Measurements from ENCODE around the gene DEAF1. TPM values are rescaled to one million over a fixed set of nuclear protein-coding genes. Genes with fewer than 3 reads are reported as not detected.

DEAF1 gene
- total and polyA plus RNA-seq, 3 experiments from 2014 or later = 36.3 to 54.6 (median 52.1) TPM

GRCh38 chr11:680476-680875 is 14.5 kb downstream of the DEAF1 start:
- CTCF ChIA-PET = no interaction called here
- H3K27ac ChIP-seq (ENCODE audit: low read depth, low read length) = no peak overlapping the region
- peak overlapping the region in 1 of 8 donors; percentile 60 for H3K27ac Mint-ChIP-seq
- peaks cover 0 to 13% (median 0%) of the 10 kb centered on the region in 3 donors for H3K4me1 Mint-ChIP-seq
- no peaks in the 10 kb centered on the region for H3K9me3 ChIP-seq (ENCODE audit: low read length)
- POLR2A ChIA-PET = no interaction called here
- H3K4me1 ChIP-seq (ENCODE audit: insufficient read depth, low read length) = no peaks in the 10 kb centered on the region
- no peak for DNase-seq
- H3K27me3 ChIP-seq (ENCODE audit: insufficient read depth, low read length, poor library complexity, severe bottlenecking) = no peaks in the 10 kb centered on the region
- H3K27me3 Mint-ChIP-seq = no peaks in the 10 kb centered on the region
- H3K9me3 Mint-ChIP-seq = no peaks in the 10 kb centered on the region
- H3K36me3 ChIP-seq (ENCODE audit: insufficient read depth, low read length) = peaks cover 29% of the 10 kb centered on the region
- no peak overlapping the region for H3K4me3 ChIP-seq (ENCODE audit: low read length)
- peaks cover 14 to 76% (median 22%) of the 10 kb centered on the region in 3 donors for H3K36me3 Mint-ChIP-seq
- H3K4me3 Mint-ChIP-seq = no peak overlapping the region

GRCh38 chr11:679271-680207 is 15.5 kb downstream of the DEAF1 start:
- POLR2A ChIA-PET = no interaction called here
- Mint-ChIP-seq H3K9me3 (no peaks in the 10 kb centered on the region), H3K27ac (no peak overlapping the region)

GRCh38 chr11:678297-678696 is 16.7 kb downstream of the DEAF1 start:
- no peak overlapping the region for H3K4me3 Mint-ChIP-seq
- ChIA-PET POLR2A (no interaction called here), CTCF (no interaction called here)
- H3K27me3 Mint-ChIP-seq = no peaks in the 10 kb centered on the region
- no peaks in the 10 kb centered on the region for H3K9me3 ChIP-seq (ENCODE audit: low read length)
- H3K4me1 Mint-ChIP-seq = peaks cover 0 to 13% (median 0%) of the 10 kb centered on the region in 3 donors
- H3K9me3 Mint-ChIP-seq = no peaks in the 10 kb centered on the region
- no peak overlapping the region for H3K27ac Mint-ChIP-seq
- no peak overlapping the region for H3K27ac ChIP-seq (ENCODE audit: low read depth, low read length)
- H3K4me3 ChIP-seq (ENCODE audit: low read length) = no peak overlapping the region
- H3K27me3 ChIP-seq (ENCODE audit: insufficient read depth, low read length, poor library complexity, severe bottlenecking) = no peaks in the 10 kb centered on the region
- DNase-seq = no peak
- peaks cover 3 to 78% (median 13%) of the 10 kb centered on the region in 3 donors for H3K36me3 Mint-ChIP-seq
- H3K4me1 ChIP-seq (ENCODE audit: insufficient read depth, low read length) = no peaks in the 10 kb centered on the region
- H3K36me3 ChIP-seq (ENCODE audit: insufficient read depth, low read length) = peaks cover 27% of the 10 kb centered on the region

More at GRCh38 chr11:679271-680207, 15.5 kb downstream of the DEAF1 start:
- no peak overlapping the region for H3K4me3 Mint-ChIP-seq
- H3K36me3 Mint-ChIP-seq = peaks cover 13 to 78% (median 19%) of the 10 kb centered on the region in 3 donors
- peaks cover 0 to 13% (median 0%) of the 10 kb centered on the region in 3 donors for H3K4me1 Mint-ChIP-seq
- CTCF ChIA-PET = no interaction called here
- no peaks in the 10 kb centered on the region for H3K27me3 Mint-ChIP-seq
- Histone ChIP-seq H3K4me1 (ENCODE audit: insufficient read depth, low read length) (no peaks in the 10 kb centered on the region), H3K36me3 (ENCODE audit: insufficient read depth, low read length) (peaks cover 28% of the 10 kb centered on the region), H3K27ac (ENCODE audit: low read depth, low read length) (no peak overlapping the region), H3K9me3 (ENCODE audit: low read length) (no peaks in the 10 kb centered on the region), H3K27me3 (ENCODE audit: insufficient read depth, low read length, poor library complexity, severe bottlenecking) (no peaks in the 10 kb centered on the region), H3K4me3 (ENCODE audit: low read length) (no peak overlapping the region)
- no peak for DNase-seq

- Mint-ChIP-seq H3K4me3 (no peak overlapping the region), H3K36me3 (peaks cover 0 to 55% (median 12%) of the 10 kb centered on the region in 3 donors), H3K4me1 (no peaks in the 10 kb centered on the region), H3K27me3 (no peaks in the 10 kb centered on the region), H3K9me3 (no peaks in the 10 kb centered on the region), H3K27ac (no peak overlapping the region)
- ChIA-PET CTCF (interaction anchor here (1.3 kb wide), 1 partner anchor 49 kb away, joined by 3 read pairs; no protein-coding TSS in a partner anchor), POLR2A (no interaction called here)
- Histone ChIP-seq H3K9me3 (ENCODE audit: low read length) (no peaks in the 10 kb centered on the region), H3K27me3 (ENCODE audit: insufficient read depth, low read length, poor library complexity, severe bottlenecking) (no peaks in the 10 kb centered on the region), H3K4me3 (ENCODE audit: low read length) (no peak overlapping the region), H3K4me1 (ENCODE audit: insufficient read depth, low read length) (no peaks in the 10 kb centered on the region), H3K27ac (ENCODE audit: low read depth, low read length) (no peak overlapping the region), H3K36me3 (ENCODE audit: insufficient read depth, low read length) (peaks cover 20% of the 10 kb centered on the region)
- DNase-seq = no peak
Measured at GRCh38 chr11:674406-674805, 20.6 kb downstream of the DEAF1 start.

GRCh38 chr11:673866-674265 is 21.2 kb downstream of the DEAF1 start:
- Mint-ChIP-seq H3K36me3 (peaks cover 0 to 50% (median 12%) of the 10 kb centered on the region in 3 donors), H3K27me3 (no peaks in the 10 kb centered on the region), H3K27ac (peak overlapping the region in 2 of 8 donors; percentile 3 to 56), H3K9me3 (no peaks in the 10 kb centered on the region), H3K4me1 (no peaks in the 10 kb centered on the region), H3K4me3 (no peak overlapping the region)
- Histone ChIP-seq H3K27me3 (ENCODE audit: insufficient read depth, low read length, poor library complexity, severe bottlenecking) (no peaks in the 10 kb centered on the region), H3K4me1 (ENCODE audit: insufficient read depth, low read length) (no peaks in the 10 kb centered on the region), H3K27ac (ENCODE audit: low read depth, low read length) (no peak overlapping the region), H3K9me3 (ENCODE audit: low read length) (no peaks in the 10 kb centered on the region), H3K4me3 (ENCODE audit: low read length) (no peak overlapping the region), H3K36me3 (ENCODE audit: insufficient read depth, low read length) (peaks cover 20% of the 10 kb centered on the region)
- no peak for DNase-seq
- ChIA-PET POLR2A (no interaction called here), CTCF (interaction anchor here (1.3 kb wide), 1 partner anchor 50 kb away, joined by 3 read pairs; no protein-coding TSS in a partner anchor)

GRCh38 chr11:665704-666281 is 29.2 kb downstream of the DEAF1 start:
- H3K9me3 Mint-ChIP-seq = no peaks in the 10 kb centered on the region
- no peaks in the 10 kb centered on the region for H3K4me1 ChIP-seq (ENCODE audit: insufficient read depth, low read length)
- CTCF ChIA-PET = no interaction called here
- peaks cover 5% of the 10 kb centered on the region for H3K36me3 ChIP-seq (ENCODE audit: insufficient read depth, low read length)
- peaks cover 0 to 2% (median 0%) of the 10 kb centered on the region in 3 donors for H3K4me1 Mint-ChIP-seq
- no peak for DNase-seq
- peaks cover 0 to 45% (median 7%) of the 10 kb centered on the region in 3 donors for H3K36me3 Mint-ChIP-seq
- H3K4me3 Mint-ChIP-seq = no peak overlapping the region
- peak overlapping the region; percentile 59 for H3K27ac ChIP-seq (ENCODE audit: low read depth, low read length)
- H3K27ac Mint-ChIP-seq = peak overlapping the region in 3 of 8 donors; percentile 12 to 25 (median 22)
- POLR2A ChIA-PET = no interaction called here
- no peaks in the 10 kb centered on the region for H3K27me3 ChIP-seq (ENCODE audit: insufficient read depth, low read length, poor library complexity, severe bottlenecking)
- no peaks in the 10 kb centered on the region for H3K27me3 Mint-ChIP-seq
- H3K4me3 ChIP-seq (ENCODE audit: low read length) = no peak overlapping the region
- no peaks in the 10 kb centered on the region for H3K9me3 ChIP-seq (ENCODE audit: low read length)

GRCh38 chr11:665062-665703 is 29.8 kb downstream of the DEAF1 start:
- Mint-ChIP-seq H3K4me3 (no peak overlapping the region), H3K27me3 (no peaks in the 10 kb centered on the region), H3K36me3 (peaks cover 0 to 45% (median 7%) of the 10 kb centered on the region in 3 donors), H3K9me3 (no peaks in the 10 kb centered on the region), H3K27ac (peak overlapping the region in 2 of 8 donors; percentile 12 to 22), H3K4me1 (peaks cover 0 to 2% (median 0%) of the 10 kb centered on the region in 3 donors)
- ChIA-PET CTCF (no interaction called here), POLR2A (no interaction called here)
- Histone ChIP-seq H3K27ac (ENCODE audit: low read depth, low read length) (peak overlapping the region; percentile 59), H3K4me3 (ENCODE audit: low read length) (no peak overlapping the region), H3K36me3 (ENCODE audit: insufficient read depth, low read length) (peaks cover 5% of the 10 kb centered on the region), H3K9me3 (ENCODE audit: low read length) (no peaks in the 10 kb centered on the region), H3K4me1 (ENCODE audit: insufficient read depth, low read length) (no peaks in the 10 kb centered on the region), H3K27me3 (ENCODE audit: insufficient read depth, low read length, poor library complexity, severe bottlenecking) (no peaks in the 10 kb centered on the region)
- no peak for DNase-seq
